Measurements from ENCODE around the gene C16orf54. TPM values are rescaled to one million over a fixed set of nuclear protein-coding genes. Genes with fewer than 3 reads are reported as not detected.
A peak's percentile ranks its signal among the peaks of the same experiment; 100 is the strongest.
"Not testable (repeated sequence)": the region's sequence is repeated elsewhere in the genome, so short reads cannot be mapped to it uniquely, and the experiment has no call there.

C16orf54 gene
- total and polyA plus RNA-seq, 5 donors, result 0.23 to 1.1 (median 0.72) TPM

DNA sequence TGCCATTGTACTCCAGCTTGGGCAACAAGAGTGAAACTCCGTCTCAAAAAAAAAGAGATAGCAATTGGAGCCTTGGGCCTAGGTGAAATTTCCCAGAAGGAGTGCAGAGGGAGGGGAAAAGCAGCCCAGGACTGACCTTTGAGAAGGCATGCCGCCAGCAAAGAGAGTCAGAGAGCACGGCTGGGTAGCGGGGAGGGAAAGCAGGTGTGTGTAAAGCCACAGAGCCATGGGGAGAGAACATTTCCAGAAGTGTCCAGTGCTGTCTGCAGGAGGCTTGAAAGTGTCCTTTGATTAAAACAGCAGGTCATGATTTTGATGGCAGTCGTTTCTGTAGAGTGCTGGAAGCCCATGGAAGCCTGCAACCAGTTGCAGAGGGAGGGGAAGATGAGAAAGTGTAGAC lies 8.1 kb downstream of the C16orf54 start:
- 72% methylated on average over 5 of the region's 5 CpGs for WGBS
- ATAC-seq, result no peak
- Histone ChIP-seq H3K4me1 (ENCODE audit: control insufficient read depth, insufficient read depth, low read length) (no peaks in the 10 kb centered on the region), H3K9me3 (ENCODE audit: control insufficient read depth, low read length) (no peaks in the 10 kb centered on the region), H3K27me3 (ENCODE audit: control insufficient read depth, insufficient read depth) (no peaks in the 10 kb centered on the region), H3K4me3 (ENCODE audit: low read length) (no peak overlapping the region), H3K27ac (ENCODE audit: low read length) (no peak overlapping the region)
- intact Hi-C loops (cut with DNase I), result no loop called here
- no peak for DNase-seq

DNA sequence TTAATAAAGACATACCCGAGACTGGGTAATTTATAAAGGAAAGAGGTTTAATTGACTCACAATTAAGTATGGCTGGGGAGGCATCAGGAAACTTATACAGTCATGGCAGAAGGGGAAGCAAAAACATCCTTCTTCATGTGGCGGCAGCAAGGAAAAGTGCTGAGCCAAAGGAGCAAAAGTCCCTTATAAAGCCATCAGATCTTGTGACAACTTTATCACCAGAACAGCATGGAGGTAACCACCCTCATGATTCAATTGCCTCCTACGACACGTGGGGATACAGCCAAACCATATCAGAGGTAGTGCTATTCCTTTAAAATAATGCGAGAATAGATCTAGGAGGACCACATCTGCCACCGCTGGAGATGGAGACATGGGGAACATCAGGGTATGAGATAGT lies 9.0 kb downstream of the C16orf54 start:
- intact Hi-C loops (cut with DNase I), result no loop called here

GRCh38 chr16:29736112-29736511 lies 9.7 kb downstream of the C16orf54 start:
- H3K4me3 ChIP-seq (ENCODE audit: low read length), result no peak overlapping the region
- no peak for ATAC-seq
- WGBS, result 35% methylated on average over 5 of the region's 5 CpGs
- H3K27ac ChIP-seq (ENCODE audit: low read length), result no peak overlapping the region
- no peaks in the 10 kb centered on the region for H3K27me3 ChIP-seq (ENCODE audit: control insufficient read depth, insufficient read depth)
- intact Hi-C loops (cut with DNase I), result no loop called here
- H3K4me1 ChIP-seq (ENCODE audit: control insufficient read depth, insufficient read depth, low read length), result no peaks in the 10 kb centered on the region
- H3K9me3 ChIP-seq (ENCODE audit: control insufficient read depth, low read length), result no peaks in the 10 kb centered on the region
- DNase-seq, result no peak

More for the DNA sequence above, 9.0 kb downstream of the C16orf54 start:
- no peaks in the 10 kb centered on the region for H3K27me3 ChIP-seq (ENCODE audit: control insufficient read depth, insufficient read depth)
- H3K4me3 ChIP-seq (ENCODE audit: low read length), result no peak overlapping the region
- no peaks in the 10 kb centered on the region for H3K9me3 ChIP-seq (ENCODE audit: control insufficient read depth, low read length)
- 77% methylated on average over 6 of the region's 6 CpGs for WGBS
- DNase-seq (no peak), ATAC-seq (no peak)
- no peaks in the 10 kb centered on the region for H3K4me1 ChIP-seq (ENCODE audit: control insufficient read depth, insufficient read depth, low read length)
- no peak overlapping the region for H3K27ac ChIP-seq (ENCODE audit: low read length)

DNA sequence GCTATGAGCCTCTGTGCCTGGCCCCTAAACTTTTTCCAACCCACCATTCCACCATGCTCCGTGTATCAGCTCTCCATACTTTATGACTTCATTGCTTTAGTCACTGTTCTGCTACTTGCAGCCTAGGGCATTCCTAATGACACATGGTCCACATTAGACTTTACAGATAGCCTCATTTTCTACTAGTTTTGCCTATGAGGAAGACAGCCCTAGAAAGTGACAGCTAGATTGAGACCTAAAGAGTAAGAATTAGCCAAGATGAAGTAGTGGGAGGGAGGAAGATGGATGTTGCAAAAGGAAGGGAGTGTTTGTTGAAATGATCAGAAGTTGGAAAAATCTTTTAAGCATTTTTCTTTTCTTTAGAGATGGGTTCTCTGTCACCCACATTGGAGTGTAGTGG lies 11.0 kb downstream of the C16orf54 start:
- intact Hi-C loops (cut with DNase I), result no loop called here
- no peaks in the 10 kb centered on the region for H3K27me3 ChIP-seq (ENCODE audit: control insufficient read depth, insufficient read depth)

GRCh38 chr16:29731768-29732601 lies 13.8 kb downstream of the C16orf54 start:
- H3K27me3 ChIP-seq (ENCODE audit: control insufficient read depth, insufficient read depth); H3K4me3 ChIP-seq (ENCODE audit: low read length); ATAC-seq; H3K4me1 ChIP-seq (ENCODE audit: control insufficient read depth, insufficient read depth, low read length); H3K27ac ChIP-seq (ENCODE audit: low read length); H3K9me3 ChIP-seq (ENCODE audit: control insufficient read depth, low read length); intact Hi-C loops (cut with DNase I); DNase-seq: not testable (repeated sequence)
- WGBS, result 81% methylated on average over 13 of the region's 13 CpGs

More for the DNA sequence above, 11.0 kb downstream of the C16orf54 start:
- Histone ChIP-seq H3K4me3 (ENCODE audit: low read length) (no peak overlapping the region), H3K4me1 (ENCODE audit: control insufficient read depth, insufficient read depth, low read length) (no peaks in the 10 kb centered on the region), H3K9me3 (ENCODE audit: control insufficient read depth, low read length) (no peaks in the 10 kb centered on the region), H3K27ac (ENCODE audit: low read length) (no peak overlapping the region)
- no peak for DNase-seq
- 52% methylated on average over 1 of the region's 1 CpG for WGBS
- ATAC-seq, result no peak

DNA sequence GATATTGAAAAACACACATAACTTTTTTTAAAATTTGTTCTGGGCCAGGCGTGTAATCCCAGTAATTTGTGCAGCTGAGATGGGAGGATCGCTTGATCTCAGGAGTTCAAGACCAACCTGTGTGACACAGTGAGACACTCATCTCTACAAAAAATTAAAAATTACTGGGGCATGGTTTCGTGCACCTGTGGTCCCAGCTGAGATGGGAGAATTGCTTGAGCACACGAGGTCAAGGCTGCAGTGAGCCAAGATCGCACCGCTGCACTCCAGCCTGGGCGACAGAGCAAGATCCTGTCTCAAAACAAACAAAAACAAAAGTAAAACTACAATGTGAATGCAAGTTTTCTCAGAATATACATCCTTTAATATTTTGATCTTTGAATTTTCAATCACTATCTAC lies 15.1 kb downstream of the C16orf54 start:
- H3K27me3 ChIP-seq (ENCODE audit: control insufficient read depth, insufficient read depth), result no peaks in the 10 kb centered on the region
- intact Hi-C loops (cut with DNase I), result no loop called here
- 68% methylated on average over 7 of the region's 7 CpGs for WGBS

DNA sequence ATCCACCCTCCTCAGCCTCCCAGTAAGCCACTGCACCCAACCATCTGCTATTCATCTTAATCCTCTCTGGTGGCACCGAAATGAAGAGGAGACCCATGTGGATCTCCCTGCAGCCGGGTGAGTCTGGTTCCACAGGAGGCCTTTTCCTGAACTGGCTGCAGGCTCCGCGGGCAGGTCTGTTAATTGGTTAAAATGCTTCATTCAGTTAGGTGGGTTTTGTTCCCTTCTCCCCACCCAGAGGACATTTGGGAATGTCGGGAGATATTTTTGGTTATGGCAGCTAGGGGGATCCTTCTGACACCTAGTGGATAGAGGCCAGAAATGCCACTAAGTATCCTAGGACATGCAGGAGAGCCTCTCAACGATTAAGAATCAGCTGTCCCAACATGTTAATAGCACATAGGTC lies 16.7 kb downstream of the C16orf54 start:
- Histone ChIP-seq H3K27ac (ENCODE audit: low read length) (no peak overlapping the region), H3K4me3 (ENCODE audit: low read length) (peak overlapping the region; percentile 32), H3K9me3 (ENCODE audit: control insufficient read depth, low read length) (no peaks in the 10 kb centered on the region), H3K4me1 (ENCODE audit: control insufficient read depth, insufficient read depth, low read length) (no peaks in the 10 kb centered on the region), H3K27me3 (ENCODE audit: control insufficient read depth, insufficient read depth) (no peaks in the 10 kb centered on the region)
- 39% methylated on average over 6 of the region's 6 CpGs for WGBS
- intact Hi-C loops (cut with DNase I), result no loop called here
- DNase-seq (no peak), ATAC-seq (peak; percentile 54 to 59)

More for the DNA sequence above, 15.1 kb downstream of the C16orf54 start:
- H3K27ac ChIP-seq (ENCODE audit: low read length), result no peak overlapping the region
- ATAC-seq (no peak), DNase-seq (no peak)
- H3K4me3 ChIP-seq (ENCODE audit: low read length), result no peak overlapping the region
- no peaks in the 10 kb centered on the region for H3K4me1 ChIP-seq (ENCODE audit: control insufficient read depth, insufficient read depth, low read length)
- H3K9me3 ChIP-seq (ENCODE audit: control insufficient read depth, low read length), result no peaks in the 10 kb centered on the region

DNA sequence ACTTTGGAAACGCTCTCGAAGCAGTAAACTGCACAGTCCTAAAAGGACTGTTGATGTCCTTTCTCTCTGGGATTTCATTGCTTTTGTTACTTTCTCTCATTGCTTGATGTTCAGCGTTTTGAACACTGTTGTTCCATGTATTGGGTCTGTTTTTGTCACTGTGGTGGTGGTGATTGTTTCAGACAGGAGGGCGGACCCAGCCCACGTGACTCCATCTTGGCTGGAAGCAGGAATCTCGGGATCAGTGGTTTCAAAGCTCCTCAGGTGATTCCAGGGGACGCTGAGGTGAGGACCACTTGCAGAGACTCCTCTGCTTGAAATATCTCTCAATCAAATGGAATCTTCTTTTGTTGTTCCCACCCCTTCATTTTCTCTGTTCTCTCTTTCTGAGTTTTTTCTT lies 18.3 kb downstream of the C16orf54 start:
- Histone ChIP-seq H3K9me3 (ENCODE audit: control insufficient read depth, low read length) (no peaks in the 10 kb centered on the region), H3K4me1 (ENCODE audit: control insufficient read depth, insufficient read depth, low read length) (no peaks in the 10 kb centered on the region), H3K27me3 (ENCODE audit: control insufficient read depth, insufficient read depth) (no peaks in the 10 kb centered on the region), H3K27ac (ENCODE audit: low read length) (no peak overlapping the region), H3K4me3 (ENCODE audit: low read length) (no peak overlapping the region)
- no peak for DNase-seq
- 77% methylated on average over 7 of the region's 7 CpGs for WGBS
- intact Hi-C loops (cut with DNase I), result no loop called here
- no peak for ATAC-seq

- ATAC-seq (no peak), DNase-seq (no peak)
- Histone ChIP-seq H3K9me3 (ENCODE audit: control insufficient read depth, low read length) (no peaks in the 10 kb centered on the region), H3K27ac (ENCODE audit: low read length) (no peak overlapping the region), H3K4me3 (ENCODE audit: low read length) (no peak overlapping the region), H3K4me1 (ENCODE audit: control insufficient read depth, insufficient read depth, low read length) (no peaks in the 10 kb centered on the region), H3K27me3 (ENCODE audit: control insufficient read depth, insufficient read depth) (no peaks in the 10 kb centered on the region)
- 77% methylated on average over 9 of the region's 9 CpGs for WGBS
- intact Hi-C loops (cut with DNase I), result no loop called here
Observed at GRCh38 chr16:29726845-29727377, 18.9 kb downstream of the C16orf54 start.

DNA sequence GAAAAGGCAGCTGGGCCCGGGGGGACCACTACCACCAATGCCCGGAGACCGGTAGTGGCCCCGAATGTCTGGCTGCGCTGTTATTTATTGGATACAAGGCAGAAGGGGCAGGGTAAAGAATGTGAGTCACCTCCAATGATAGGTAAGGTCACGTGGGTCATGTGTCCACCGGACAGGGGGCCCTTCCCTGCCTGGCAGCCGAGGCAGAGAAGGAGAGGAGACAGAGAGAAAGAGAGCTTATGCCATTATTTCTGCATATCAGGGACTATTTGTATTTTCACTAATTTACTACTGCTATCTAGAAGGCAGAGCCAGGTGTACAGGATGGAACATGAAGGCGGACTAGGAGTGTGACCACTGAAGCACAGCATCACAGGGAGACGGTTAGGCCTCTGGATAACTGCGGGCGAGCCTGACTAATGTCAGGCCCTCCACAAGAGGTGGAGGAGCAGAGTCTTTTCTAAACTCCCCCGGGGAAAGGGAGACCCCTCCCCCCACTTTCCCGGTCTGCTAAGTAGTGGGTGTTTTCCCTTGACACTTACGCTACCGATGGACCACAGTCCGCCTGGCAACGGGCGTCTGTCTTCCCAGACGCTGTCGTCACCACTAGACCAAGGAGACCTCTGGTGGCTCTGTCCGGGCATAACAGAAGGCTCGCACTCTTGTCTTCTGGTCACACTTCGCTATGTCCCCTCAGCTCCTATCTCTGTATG lies 24.5 kb downstream of the C16orf54 start:
- H3K27ac ChIP-seq (ENCODE audit: low read length); H3K4me1 ChIP-seq (ENCODE audit: control insufficient read depth, insufficient read depth, low read length); intact Hi-C loops (cut with DNase I); H3K27me3 ChIP-seq (ENCODE audit: control insufficient read depth, insufficient read depth); H3K9me3 ChIP-seq (ENCODE audit: control insufficient read depth, low read length); H3K4me3 ChIP-seq (ENCODE audit: low read length): not testable (repeated sequence)
- DNase-seq, result peak; percentile 83 to 92 (median 89)
- peak; percentile 86 to 92 for ATAC-seq
- WGBS, result 34% methylated on average over 24 of the region's 24 CpGs

DNA sequence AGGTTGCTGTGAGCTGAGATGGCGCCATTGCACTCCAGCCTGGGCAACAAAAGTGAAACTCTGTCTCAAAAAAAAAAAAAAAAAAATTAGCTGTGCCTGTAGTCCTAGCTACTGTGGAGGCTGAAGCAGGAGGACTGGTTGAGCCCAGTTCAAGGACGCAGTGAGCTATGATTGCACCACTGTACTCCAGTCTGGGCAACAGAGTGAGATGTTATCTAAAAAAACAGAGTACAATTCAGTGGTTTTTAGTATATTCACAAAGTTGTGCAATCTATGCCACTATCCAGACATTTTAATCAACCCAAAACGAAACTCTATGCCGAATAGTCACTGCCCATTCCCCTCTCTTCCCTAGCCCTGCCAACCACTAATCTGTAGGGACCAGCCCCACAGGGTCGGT lies 25.1 kb downstream of the C16orf54 start:
- WGBS, result 66% methylated on average over 5 of the region's 5 CpGs
- intact Hi-C loops (cut with DNase I), result no loop called here
- DNase-seq (peak in 1 of 3 donors; percentile 29), ATAC-seq (peak; percentile 68 to 82)
- H3K27me3 ChIP-seq (ENCODE audit: control insufficient read depth, insufficient read depth), result no peaks in the 10 kb centered on the region
- H3K4me3 ChIP-seq (ENCODE audit: low read length), result no peak overlapping the region
- no peaks in the 10 kb centered on the region for H3K4me1 ChIP-seq (ENCODE audit: control insufficient read depth, insufficient read depth, low read length)
- no peaks in the 10 kb centered on the region for H3K9me3 ChIP-seq (ENCODE audit: control insufficient read depth, low read length)
- no peak overlapping the region for H3K27ac ChIP-seq (ENCODE audit: low read length)
